Spleen (tissue), 11 donors: Measurements from ENCODE around the gene ANKRD28. TPM values are rescaled to one million over a fixed set of nuclear protein-coding genes. Genes with fewer than 3 reads are reported as not detected.

Experiments used
- DNase-seq: peaks from one replicate; pipeline ENCODE4 v3.0.0-alpha.2; 2020
- H3K27ac ChIP-seq, 8 donors: fragments of 200-600 bp; sonication (generic) in 7 of 8; 1 replicate in 4 of 8; 2 replicates in 4 of 8; pipeline versions ENCODE4 v1.5.0 to v1.8.0; 2016 to 2021; ENCODE audit warnings: inconsistent platforms in 4 of 8, mild to moderate bottlenecking in 4 of 8, moderate library complexity in 1 of 8
- H3K27me3 ChIP-seq, 7 donors: fragments of 200-600 bp; sonication (generic) in 6 of 7; replicated peaks in 1 of 7; 1 replicate in 4 of 7; 2 replicates in 3 of 7; pipeline versions ENCODE4 v1.5.0 to v1.8.0; 2016 to 2021; ENCODE audit warnings: inconsistent platforms in 3 of 7, mild to moderate bottlenecking in 1 of 7
- H3K36me3 ChIP-seq, 6 donors: fragments of 200-600 bp; sonication (generic) in 5 of 6; 1 replicate in 4 of 6; 2 replicates in 2 of 6; pipeline versions ENCODE4 v1.5.0 to v1.8.0; 2016 to 2021; ENCODE audit warnings: inconsistent platforms in 2 of 6
- H3K4me1 ChIP-seq, 6 donors: fragments of 200-600 bp; sonication (generic) in 5 of 6; 1 replicate in 3 of 6; 2 replicates in 3 of 6; pipeline versions ENCODE4 v1.5.0 to v1.8.0; 2016 to 2021; ENCODE audit warnings: inconsistent platforms in 3 of 6
- H3K4me3 ChIP-seq, 8 donors: fragments of 200-600 bp; sonication (generic) in 7 of 8; 1 replicate in 4 of 8; 2 replicates in 4 of 8; pipeline versions ENCODE4 v1.5.0 to v1.8.0; 2016 to 2021; ENCODE audit warnings: inconsistent platforms in 4 of 8, mild to moderate bottlenecking in 4 of 8, moderate library complexity in 2 of 8
- H3K9me3 ChIP-seq, 8 donors: fragments of 200-600 bp; sonication (generic) in 7 of 8; 1 replicate in 4 of 8; 2 replicates in 4 of 8; pipeline versions ENCODE4 v1.5.0 to v1.8.0; 2016 to 2021; ENCODE audit warnings: inconsistent platforms in 4 of 8
- CTCF ChIP-seq, 11 experiments: fragments of 200-600 bp in 7 of 11; fragments of 450-650 bp in 4 of 11; sonication (generic) in 4 of 11; IDR thresholded peaks in 8 of 11; conservative IDR thresholded peaks in 3 of 11; 1 replicate in 7 of 11; 2 replicates in 4 of 11; pipeline versions ENCODE4 v1.4.0 to v1.8.0; 2016 to 2021; ENCODE audit warnings: antibody characterized with exemption in 11 of 11, inconsistent platforms in 4 of 11, mild to moderate bottlenecking in 1 of 11
- POLR2A ChIP-seq, 3 donors: fragments of 450-650 bp; IDR thresholded peaks; one replicate each; pipeline ENCODE4 v1.5.1; 2017; ENCODE audit warnings: antibody characterized with exemption in 3 of 3, mild to moderate bottlenecking in 1 of 3
- POLR2AphosphoS5 ChIP-seq, 3 donors: sonication (generic); formaldehyde crosslinking; IDR thresholded peaks; one replicate each; pipeline ENCODE4 v1.5.1; 2017; ENCODE audit warnings: antibody characterized with exemption in 3 of 3
- WGBS, 5 donors: extraction: QIAGEN DNeasy Blood & Tissue Kit in 3 of 5; methylation state at CpG; one replicate each; pipeline versions ENCODE4 v1.1.5 to v1.1.7; 2013 to 2018; 5-methylcytosine and 5-hydroxymethylcytosine counted together
- intact Hi-C: fragments of 100-400 bp; cut with DNase I; formaldehyde crosslinking; loops from one replicate; pipeline ENCODE4 v1.15.0; 2023; ENCODE audit warnings: low total_unique reads
- polyA plus RNA-seq, 3 donors: library from polyadenylated mRNA; stranded (reverse); fragments of 200-250 nt; gene quantifications; one replicate each; pipeline ENCODE4 v1.2.1, GENCODE V29; 2013
- total RNA-seq, 7 donors: library from RNA; depleted of rRNA in 3 of 7; stranded (reverse); fragments of >200 nt in 3 of 7; fragmentation: NEBNext Ultra II Directional in 4 of 7; extraction: Animal tissue kit (Norgen Biotek cat#: 25700) in 4 of 7; gene quantifications; one replicate each; pipeline versions ENCODE4 v1.1.0 to v1.2.1, GENCODE V29; 2016 to 2021
- donor health status: healthy with polysubstance abuse.
- donor health status: DM: no; HTN: no; CAD: no; lungs with moderate emphysema.
- donor health status: DM: no; HTN: no; CAD: no.
- donor health status: Bipolar disorder and iron deficiency.
- donor health status: healthy.
- donor health status: DM: no; HTN: no; CAD: no.
- donor health status: DM: yes; HTN: yes; CAD: no.

ANKRD28 gene
- total and polyA plus RNA-seq, 10 donors: 5.3 to 68.6 (median 42.2) TPM

GRCh38 chr3:15723624-15723884 lies 74.2 kb downstream of the ANKRD28 start:
- H3K4me1 ChIP-seq: no peaks in the 10 kb centered on the region
- TF ChIP-seq CTCF (IDR thresholded peaks at IDR 0.05 in 8 of 11, conservative IDR thresholded peaks at IDR 0.05 in 3 of 11): no peak
- no peak for TF ChIP-seq POLR2A (IDR thresholded peaks at IDR 0.05)
- TF ChIP-seq POLR2AphosphoS5 (IDR thresholded peaks at IDR 0.05): no peak

GRCh38 chr3:15722877-15723623 lies 74.7 kb downstream of the ANKRD28 start:
- no peak for TF ChIP-seq POLR2AphosphoS5 (IDR thresholded peaks at IDR 0.05)
- TF ChIP-seq CTCF (IDR thresholded peaks at IDR 0.05 in 8 of 11, conservative IDR thresholded peaks at IDR 0.05 in 3 of 11): no peak
- TF ChIP-seq POLR2A (IDR thresholded peaks at IDR 0.05): no peak
- Histone ChIP-seq H3K27ac (no peak overlapping the region), H3K9me3 (no peaks in the 10 kb centered on the region), H3K36me3 (peaks cover 0 to 85% (median 19%) of the 10 kb centered on the region in 6 donors), H3K4me1 (no peaks in the 10 kb centered on the region), H3K4me3 (no peak overlapping the region), H3K27me3 (no peaks in the 10 kb centered on the region)
- 55 to 95% (median 63%) methylated on average over 3 of the region's 3 CpGs for WGBS, 5 donors
- intact Hi-C loops: no loop called here
- DNase-seq: no peak

More at GRCh38 chr3:15723624-15723884, 74.2 kb downstream of the ANKRD28 start:
- Histone ChIP-seq H3K27ac (no peak overlapping the region), H3K27me3 (no peaks in the 10 kb centered on the region), H3K36me3 (peaks cover 0 to 88% (median 19%) of the 10 kb centered on the region in 6 donors), H3K9me3 (no peaks in the 10 kb centered on the region), H3K4me3 (no peak overlapping the region)
- intact Hi-C loops: no loop called here
- DNase-seq: no peak

- no peaks in the 10 kb centered on the region for H3K27me3 ChIP-seq
- peaks cover 0 to 9% (median 0%) of the 10 kb centered on the region in 6 donors for H3K4me1 ChIP-seq
- DNase-seq: no peak
- intact Hi-C loops: no loop called here
- H3K27ac ChIP-seq: no peak overlapping the region
- no peak for TF ChIP-seq CTCF (IDR thresholded peaks at IDR 0.05 in 8 of 11, conservative IDR thresholded peaks at IDR 0.05 in 3 of 11)
- no peak for TF ChIP-seq POLR2AphosphoS5 (IDR thresholded peaks at IDR 0.05)
- no peak for TF ChIP-seq POLR2A (IDR thresholded peaks at IDR 0.05)
- WGBS, 5 donors: 98 to 100% (median 100%) methylated on average over 3 of the region's 3 CpGs
- no peaks in the 10 kb centered on the region for H3K9me3 ChIP-seq
- H3K4me3 ChIP-seq: no peak overlapping the region
- peaks cover 0 to 55% (median 12%) of the 10 kb centered on the region in 6 donors for H3K36me3 ChIP-seq
Measured at GRCh38 chr3:15716178-15716577, 81.6 kb downstream of the ANKRD28 start.

- no peak for DNase-seq
- H3K4me3 ChIP-seq: no peak overlapping the region
- H3K9me3 ChIP-seq: no peaks in the 10 kb centered on the region
- WGBS, 5 donors: 75 to 86% (median 80%) methylated on average over 4 of the region's 4 CpGs
- peaks cover 0 to 9% (median 0%) of the 10 kb centered on the region in 6 donors for H3K4me1 ChIP-seq
- H3K36me3 ChIP-seq: peaks cover 0 to 56% (median 19%) of the 10 kb centered on the region in 6 donors
- no peaks in the 10 kb centered on the region for H3K27me3 ChIP-seq
- TF ChIP-seq POLR2A (IDR thresholded peaks at IDR 0.05): no peak
- no peak for TF ChIP-seq CTCF (IDR thresholded peaks at IDR 0.05 in 8 of 11, conservative IDR thresholded peaks at IDR 0.05 in 3 of 11)
- intact Hi-C loops: no loop called here
- no peak overlapping the region for H3K27ac ChIP-seq
Measured at GRCh38 chr3:15714448-15714847, 83.3 kb downstream of the ANKRD28 start.
